ENCODE results near the gene ARPC2.

ARPC2 gene

DNA sequence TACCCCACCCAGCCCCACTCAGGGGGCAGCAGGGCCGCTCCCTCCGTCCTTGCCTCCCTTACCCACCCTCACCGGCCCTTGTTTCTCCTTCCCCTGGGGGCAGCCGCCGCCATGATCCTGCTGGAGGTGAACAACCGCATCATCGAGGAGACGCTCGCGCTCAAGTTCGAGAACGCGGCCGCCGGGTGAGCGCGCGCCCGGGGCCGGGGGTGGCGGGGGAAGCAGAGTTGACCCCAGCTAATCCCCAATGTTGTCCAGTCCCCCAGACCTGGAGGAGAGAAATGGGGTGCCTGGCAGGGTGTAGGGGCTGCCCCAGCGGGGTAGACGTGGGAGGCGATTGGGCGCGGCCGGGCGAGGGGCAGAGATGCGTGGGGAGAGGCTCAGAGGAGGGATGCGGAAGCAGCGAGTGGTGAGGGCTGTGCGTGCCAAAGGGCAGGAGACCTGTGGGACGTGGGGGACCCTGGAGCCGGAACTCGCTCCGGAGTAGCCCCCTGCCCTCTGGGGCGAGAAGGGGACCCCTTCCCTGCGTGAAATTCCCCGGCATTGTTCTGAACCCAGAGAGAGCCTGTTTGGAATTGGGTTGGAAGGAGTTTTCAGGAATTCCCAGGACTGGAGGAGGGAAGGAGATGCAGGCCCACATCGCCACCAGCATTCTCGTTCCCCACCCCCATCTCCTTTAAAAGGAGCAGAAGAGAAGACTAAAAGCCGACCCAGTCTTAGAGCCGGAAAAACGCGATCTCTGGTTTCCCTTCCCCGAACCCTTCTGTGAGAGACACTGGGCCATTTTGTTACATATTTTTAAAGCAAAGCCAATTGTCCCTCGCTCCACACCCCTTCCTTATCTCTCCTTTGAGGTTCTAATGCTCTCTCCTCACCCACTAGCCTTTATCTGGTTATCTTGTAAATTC lies 625 bp downstream of the ARPC2 start:
- DNase-seq (ENCODE audit: low read depth): peak; percentile 48

DNA sequence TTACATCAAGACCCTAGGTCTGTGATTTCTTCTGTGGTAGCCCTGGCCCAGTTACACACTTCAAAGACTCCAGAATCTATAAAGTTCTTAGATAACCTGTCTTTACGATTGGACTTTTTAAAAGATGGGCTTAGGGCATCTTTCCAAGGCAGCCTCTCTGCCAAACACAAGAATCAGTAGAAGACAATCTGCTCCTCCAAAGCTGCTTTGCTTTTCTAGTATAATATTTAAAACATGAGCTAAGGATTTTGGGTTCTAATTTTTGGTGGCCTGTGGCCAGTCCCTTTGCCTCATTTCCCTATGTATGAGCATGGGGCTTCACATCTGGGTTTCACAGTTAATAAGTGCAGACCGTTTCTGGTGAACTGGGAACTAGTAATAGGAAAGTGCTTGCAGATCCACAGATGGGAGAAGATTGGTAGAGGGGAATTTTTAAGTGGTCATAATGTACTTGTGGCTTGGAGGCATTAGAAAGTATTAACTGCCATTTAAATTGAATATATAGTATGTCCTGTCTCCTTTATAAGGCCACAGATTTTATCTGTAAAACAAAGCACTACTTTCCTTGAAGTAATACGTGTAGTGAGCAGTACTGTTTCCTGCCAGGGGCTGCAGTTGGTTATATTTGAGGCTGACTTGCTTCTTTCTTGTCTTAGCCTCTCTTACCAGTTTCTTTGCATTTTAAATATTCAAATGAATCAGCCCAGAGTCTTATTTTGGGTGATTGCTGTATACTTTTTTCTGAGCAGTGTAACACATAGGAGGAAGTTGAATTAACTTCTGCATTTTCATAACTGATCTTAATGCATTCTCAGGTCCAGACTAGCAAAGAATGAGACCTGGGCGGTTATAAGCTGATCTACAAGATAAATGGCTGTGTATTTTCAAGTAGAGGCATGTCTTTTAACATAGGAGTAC lies 1.5 kb downstream of the ARPC2 start:
- DNase-seq (ENCODE audit: low read depth): no peak

DNA sequence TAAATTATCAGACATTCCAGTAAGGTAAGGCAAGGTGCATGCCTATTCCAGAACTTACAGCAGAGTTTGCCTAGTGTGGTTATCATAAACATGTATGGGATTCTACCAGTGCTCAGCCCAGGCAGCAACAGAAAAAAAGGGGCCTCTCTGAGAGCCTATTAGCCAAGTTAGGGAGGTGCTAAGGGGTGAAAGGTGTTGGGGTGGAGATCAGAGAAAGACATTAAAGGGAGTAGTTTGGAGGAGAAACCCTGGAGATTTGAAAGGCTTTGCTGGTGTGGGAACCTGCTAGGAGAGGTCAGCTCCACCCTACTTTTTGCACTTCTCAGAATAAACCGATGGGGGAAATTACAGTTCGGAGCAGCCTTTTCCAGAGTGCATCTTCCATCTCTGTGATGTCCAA lies 2.9 kb downstream of the ARPC2 start:
- DNase-seq (ENCODE audit: low read depth): no peak

DNA sequence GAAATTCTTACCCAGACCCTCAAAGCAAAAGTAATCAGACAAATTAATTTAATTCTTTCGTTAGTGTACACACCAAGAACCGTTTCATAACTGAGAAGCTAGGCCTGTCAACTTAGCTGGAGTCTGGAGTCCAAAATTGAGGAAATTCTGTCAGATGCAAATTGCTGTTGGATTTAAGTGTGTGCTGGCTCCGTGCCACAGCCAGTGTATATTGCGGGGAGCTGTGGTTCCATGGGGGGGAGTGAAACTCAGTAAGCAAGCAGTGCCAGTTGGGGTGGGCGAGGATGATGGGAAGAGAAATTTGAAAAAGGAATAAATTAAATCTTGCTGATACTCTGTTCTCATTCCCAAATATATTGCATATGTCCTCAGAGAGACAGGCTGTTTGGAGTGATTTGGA lies 4.0 kb downstream of the ARPC2 start:
- DNase-seq (ENCODE audit: low read depth): no peak

DNA sequence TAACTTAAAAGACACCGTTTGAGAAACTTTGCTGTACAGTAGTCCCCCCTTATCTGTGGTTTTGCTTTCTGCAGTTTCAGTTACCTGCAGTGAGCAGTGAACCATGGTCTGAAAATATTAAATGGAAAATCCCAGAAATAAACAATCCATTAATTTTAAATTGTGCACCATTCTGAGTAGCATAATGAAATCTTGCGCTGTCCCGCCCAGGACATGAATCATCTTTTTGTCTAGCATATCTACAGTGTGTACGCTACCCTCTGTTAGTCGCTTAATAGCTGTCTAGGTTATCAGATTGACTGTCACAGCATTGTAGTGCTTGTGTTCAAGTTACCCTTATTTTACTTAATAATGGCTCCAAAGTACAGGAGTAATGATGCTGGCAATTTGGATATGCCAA lies 6.1 kb downstream of the ARPC2 start:
- no peak for DNase-seq (ENCODE audit: low read depth)

DNA sequence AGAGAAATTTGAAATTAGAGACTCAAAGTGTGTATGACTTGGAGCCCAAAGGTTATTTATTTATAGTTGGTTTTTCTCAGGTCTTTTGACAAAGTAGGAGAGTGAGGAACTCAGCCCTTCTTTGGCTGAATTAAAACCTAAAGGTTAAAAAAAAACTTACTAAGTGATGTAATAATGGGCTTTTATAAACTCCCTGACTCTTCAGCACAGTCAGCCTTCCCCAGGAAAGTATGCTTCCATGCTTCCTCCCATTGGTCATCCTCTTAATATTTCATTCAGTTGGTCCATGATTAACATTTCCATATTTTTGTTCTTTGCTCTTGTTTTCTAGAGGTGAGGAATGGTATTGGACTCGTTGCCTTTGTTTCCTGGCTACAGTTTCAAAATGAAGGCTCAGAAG lies 7.2 kb downstream of the ARPC2 start:
- no peak for DNase-seq (ENCODE audit: low read depth)

DNA sequence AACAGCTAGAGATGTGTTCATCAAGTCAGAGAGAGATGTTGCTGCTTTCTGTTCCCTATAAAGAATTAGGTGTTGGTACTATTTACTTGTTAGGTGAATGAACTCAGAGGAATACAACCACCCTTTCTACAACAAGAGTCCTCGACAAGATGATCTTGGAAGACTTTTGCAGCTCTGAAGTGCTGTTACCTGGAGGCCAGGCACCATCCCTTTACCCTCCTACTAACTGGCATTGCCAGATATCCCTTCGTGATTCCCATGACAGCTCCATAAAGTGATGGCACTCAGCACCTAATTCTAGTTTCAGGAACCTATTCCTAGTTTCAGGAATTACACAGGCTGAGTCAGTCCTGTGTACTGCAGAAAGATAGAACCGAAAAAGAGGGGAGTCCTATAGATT lies 9.9 kb downstream of the ARPC2 start:
- DNase-seq (ENCODE audit: low read depth): no peak

DNA sequence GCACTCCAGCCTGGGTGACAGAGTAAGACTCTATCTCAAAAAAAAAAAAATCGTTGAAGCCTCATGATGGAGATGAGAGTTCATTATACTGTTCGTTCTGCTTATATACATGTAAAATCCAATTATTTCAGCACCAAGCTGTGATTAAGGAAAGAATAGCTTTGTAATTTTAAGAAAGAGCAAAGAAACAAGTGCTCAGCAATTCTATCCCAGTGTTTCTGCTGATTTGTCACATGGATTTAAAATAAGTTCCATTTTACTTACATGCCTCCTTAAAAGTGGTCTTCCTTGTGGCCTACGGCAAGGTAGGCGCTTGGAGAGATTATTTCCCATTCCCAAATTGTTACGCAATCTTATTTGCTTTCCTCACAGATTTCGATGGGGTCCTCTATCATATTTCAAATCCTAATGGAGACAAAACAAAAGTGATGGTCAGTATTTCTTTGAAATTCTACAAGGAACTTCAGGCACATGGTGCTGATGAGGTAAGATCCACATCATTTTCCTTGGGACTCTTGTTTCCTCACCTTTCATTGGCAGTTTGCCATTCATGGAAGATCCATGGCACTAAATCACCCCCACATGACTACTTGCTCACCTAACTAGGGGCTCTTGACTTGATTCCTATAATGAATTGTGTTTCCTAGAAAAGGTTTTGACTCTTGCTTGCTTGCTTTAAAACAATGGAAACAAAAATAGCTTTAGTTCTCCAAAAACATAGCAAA lies 11.5 kb downstream of the ARPC2 start:
- DNase-seq (ENCODE audit: low read depth): no peak

DNA sequence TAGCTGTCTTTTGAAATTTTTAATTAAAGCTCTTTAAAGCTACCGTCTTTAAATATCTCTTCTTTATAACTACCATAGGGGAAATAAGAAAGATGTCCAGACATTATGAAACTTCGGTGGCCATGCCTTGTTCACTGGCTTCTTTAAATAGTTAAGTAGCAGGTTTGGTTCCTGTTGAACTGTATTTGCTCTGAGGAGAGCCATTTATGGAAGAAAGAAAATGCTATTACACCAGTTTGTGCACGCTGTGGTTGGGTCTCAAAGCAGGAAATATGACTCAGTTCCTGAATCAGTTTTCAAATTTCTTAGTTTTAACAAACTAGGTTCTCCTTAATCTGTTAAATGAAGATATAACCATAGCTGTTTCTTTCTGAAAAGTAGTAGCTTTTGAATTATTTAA lies 12.2 kb downstream of the ARPC2 start:
- peak; percentile 28 for DNase-seq (ENCODE audit: low read depth)

DNA sequence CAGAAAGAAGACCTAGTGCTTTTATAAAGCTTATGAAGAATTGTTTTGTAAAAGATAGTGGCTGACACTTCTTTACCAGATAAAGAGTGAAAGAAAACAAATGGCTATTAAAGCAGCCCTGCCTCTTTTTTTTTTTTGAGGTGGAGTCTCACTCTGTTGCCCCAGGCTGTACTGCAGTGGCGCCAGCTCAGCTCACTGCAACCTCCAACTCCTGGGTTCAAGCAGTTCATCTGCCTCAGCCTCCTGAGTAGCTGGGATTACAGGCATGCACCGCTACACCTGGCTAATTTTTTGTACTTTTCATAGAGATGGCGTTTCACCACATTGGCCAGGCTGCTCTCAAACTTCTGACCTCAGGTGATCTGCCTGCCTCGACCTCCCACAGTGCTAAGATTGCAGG lies 12.9 kb downstream of the ARPC2 start:
- DNase-seq (ENCODE audit: low read depth): no peak

DNA sequence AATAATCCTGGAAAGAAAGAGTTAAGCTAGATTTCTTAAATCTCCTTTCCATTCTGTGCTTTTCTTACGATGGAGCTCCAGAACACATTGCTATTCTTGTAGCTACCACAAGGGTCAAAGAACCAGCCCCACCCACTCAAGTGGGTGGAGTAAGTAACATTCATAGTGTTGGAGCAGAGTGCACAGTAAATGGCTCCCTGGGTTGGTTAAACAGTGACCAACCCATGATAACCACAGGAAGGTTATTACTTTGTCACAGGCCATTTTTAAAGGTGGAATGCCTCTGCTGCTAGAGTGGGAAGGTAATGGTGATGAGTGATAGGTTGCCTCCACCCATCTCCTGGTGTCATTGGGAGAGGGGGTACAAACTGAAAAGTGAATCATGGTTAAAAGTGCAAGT lies 13.9 kb downstream of the ARPC2 start:
- no peak for DNase-seq (ENCODE audit: low read depth)

DNA sequence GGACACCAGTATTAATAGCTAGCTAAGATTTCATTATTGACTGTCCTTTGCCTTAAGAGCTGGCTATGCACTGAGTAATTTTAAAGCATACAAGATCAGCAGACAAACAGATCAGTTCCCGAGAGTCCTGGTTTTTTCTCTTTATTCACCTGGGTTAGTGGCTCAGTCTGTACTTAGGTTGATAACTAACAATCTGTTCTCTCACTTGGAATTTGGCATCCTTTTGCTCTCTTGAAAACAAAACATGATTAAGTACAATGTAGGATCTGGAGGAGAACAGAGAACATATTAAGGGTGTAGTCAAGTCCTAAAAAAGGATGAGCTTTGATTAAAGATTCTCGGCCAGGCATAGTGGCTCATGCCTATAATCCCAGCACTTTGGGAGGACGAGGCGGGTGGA lies 16.6 kb downstream of the ARPC2 start:
- DNase-seq (ENCODE audit: low read depth): no peak

DNA sequence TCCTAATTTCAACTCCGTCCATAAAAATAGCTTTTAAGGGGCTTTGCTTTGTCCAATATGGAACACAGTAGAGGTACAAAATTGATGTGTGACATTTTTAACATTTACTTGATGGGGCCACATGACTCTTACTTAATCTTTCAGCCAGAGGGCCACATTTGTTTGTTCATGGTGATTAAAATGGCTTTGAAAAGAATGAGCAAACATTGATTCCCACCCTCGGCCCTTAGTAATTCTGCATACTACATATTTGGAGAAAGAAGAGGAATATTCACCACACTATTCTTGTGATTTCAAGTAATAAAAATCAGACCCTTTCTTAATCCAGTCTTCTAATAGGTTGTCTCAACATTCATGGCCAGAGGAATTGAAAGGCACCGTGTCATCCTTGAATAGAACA lies 17.5 kb downstream of the ARPC2 start:
- no peak for DNase-seq (ENCODE audit: low read depth)

DNA sequence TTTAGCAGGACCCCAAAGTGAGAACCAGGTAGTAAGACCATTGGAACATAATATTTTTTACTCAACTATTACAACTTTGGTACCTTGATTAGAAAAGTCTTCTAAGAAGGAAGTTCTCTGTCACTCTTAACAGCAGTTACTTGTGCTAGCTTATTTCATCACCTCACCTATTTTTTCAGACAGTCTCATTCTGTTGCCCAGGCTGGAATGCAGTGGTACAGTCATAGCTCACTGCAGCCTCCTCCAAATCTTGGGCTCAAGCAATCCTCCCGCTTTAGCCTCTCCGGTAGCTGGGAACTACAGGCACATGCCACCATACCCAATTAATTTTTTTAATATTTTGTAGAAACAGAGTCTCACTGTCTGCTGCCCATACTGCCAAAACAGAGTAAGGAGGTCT lies 18.0 kb downstream of the ARPC2 start:
- DNase-seq (ENCODE audit: low read depth): no peak

DNA sequence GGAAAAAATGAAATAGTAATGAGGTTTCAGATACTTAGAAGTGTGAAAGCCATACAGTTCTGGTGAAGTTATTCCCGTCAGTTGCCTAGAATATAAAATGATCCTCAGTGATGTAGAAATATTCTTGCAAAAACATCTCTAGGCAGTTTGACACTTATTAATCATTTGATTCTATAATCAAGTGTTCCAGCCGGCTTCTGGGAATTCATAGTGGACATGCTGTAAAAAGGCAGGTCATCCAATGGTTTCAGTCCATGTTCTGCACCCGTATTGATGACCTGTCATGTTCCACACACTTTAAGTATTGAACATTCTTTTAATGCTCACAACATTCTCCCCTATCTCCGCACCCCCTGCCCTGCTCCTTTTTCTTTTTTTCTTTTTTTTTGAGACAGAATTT lies 19.8 kb downstream of the ARPC2 start:
- DNase-seq (ENCODE audit: low read depth): no peak

DNA sequence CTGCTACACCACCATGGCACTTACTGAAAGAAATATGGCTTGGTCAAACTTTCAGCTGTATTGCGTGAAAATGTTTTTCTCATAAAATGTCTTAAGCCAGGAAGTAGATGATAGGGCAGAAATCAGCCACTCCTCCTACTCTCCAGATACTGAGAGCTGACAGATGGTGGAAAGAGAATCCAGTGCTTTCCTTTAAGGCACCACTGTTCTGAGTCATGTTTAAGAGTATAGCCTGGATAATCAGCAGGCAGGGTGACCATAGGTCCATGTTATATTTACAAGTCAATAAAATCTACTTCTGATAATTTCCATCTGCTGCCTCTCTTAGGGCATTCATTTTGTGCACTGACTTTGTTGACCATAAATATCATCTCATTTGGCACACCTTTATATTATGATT lies 21.9 kb downstream of the ARPC2 start:
- DNase-seq (ENCODE audit: low read depth): no peak

DNA sequence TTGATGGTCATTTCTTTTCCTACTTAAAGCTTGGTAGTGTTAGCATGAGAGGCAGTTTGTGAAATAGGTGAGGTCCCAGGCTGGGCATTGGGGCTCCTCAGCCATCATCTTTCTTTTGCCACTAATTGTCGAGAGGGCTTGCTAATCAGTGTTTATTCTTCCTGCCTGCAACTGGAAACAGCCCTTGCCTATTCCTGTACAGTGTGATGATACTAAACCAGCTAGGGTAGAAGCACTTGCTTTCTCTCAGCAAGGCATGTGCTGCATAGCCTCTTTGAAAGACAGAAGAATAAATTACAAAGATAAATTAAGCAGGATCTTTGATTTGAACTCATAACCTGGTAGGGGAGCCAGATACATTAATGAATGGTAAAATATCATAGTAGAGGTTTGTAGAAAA lies 27.2 kb downstream of the ARPC2 start:
- no peak for DNase-seq (ENCODE audit: low read depth)

DNA sequence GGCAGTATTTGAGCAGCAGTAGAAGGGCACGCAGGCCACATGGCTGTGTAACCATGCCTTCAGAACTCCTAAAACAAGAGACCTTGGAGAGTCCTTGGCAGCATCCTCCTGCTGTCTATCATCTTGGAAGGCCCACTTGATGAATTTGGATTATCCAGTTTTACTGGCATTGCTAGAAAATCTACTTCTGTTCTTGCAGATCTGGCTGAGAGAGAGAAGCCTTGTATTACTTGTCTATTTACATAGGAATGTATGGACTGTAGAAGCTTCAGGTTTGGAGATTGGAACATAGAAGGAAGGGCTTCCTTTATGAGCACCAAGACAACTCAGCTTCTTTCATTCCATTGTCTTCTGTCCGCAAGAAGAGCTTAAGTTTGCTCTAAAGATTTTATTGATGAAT lies 27.7 kb downstream of the ARPC2 start:
- DNase-seq (ENCODE audit: low read depth): no peak

DNA sequence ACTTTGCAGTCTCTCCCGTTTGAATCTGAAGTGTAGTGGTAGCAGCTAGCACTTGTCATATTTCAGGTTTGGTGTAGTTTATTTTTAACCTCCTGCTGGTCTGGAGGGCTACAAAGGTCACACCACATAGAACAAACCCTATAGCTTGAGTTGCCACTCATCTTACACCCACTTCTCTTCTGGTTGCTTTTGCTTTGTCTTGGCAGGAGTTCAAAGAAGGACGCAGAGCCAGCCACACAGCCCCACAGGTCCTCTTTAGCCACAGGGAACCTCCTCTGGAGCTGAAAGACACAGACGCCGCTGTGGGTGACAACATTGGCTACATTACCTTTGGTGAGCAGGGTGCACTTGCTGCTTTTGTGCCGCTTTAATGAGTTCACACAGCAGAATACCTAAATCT lies 28.2 kb downstream of the ARPC2 start:
- no peak for DNase-seq (ENCODE audit: low read depth)

DNA sequence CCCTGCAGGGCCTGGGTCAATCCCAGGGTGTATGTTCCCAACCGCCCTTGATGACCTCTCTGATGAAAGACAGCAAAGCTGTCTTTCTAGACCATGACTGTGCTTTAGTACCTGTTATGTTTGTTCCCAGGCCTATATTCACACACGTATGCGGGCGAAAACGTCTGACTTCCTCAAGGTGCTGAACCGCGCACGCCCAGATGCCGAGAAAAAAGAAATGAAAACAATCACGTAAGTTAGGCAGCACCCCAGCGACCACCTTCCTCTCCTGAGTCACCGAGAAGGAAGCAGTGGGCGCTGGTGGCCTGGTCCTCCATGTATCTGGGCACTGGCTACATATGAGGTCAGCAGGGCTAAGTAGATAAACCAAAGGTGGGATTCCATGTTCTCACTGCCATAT lies 32.7 kb downstream of the ARPC2 start:
- no peak for DNase-seq (ENCODE audit: low read depth)

DNA sequence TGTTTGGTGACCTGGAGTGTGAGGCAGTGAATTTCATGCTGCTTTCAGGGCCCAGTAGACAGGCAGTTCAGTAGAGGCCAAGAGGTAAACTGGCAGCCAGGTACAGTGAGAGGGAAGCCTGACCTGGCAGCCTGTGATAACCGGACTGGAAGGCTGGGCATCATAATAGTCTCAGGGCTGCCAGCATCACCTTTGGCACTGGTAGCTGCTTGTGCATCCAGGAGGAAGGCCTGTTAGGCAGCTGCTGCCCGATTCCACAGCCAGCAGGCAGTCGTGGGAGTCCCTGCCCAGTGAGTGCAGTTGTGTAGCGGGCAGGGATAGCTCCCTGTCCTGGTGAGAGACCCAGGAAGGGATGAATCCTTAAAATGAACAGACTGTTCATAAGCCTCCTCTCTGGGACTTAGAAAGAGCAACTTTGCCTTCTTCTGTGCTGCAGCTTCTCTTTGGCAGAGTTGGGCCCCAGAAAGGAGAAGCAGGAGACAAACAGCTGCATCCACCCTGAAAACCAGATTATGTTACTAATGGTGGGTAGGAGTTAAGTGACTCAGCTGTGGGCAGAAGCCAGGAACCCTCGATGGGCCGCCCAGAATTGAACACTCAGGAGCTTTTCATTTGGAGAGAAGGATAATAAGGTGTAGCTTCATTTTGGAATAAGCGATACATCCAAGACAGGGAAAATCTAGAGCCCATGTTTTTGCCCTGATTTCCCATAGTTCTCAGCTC lies 35.7 kb downstream of the ARPC2 start:
- DNase-seq (ENCODE audit: low read depth): no peak

DNA sequence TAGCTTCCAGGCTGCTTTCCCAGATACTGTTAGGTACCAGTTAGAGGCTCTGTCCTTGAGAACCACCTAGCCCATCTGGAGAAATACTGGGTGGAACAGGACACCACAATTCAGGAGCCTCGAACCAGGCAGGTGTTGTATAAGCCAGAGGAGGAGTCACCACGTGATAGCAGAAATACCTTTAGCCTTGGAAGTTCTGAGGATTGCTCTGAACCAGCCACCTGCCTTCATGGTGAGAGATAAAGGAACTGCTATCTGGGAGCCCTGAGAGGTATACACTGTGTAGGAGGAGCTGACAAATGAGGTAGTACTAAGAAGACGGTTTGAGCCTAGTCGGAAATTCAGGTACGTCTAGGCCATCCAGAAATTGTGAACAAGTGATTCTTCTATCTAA lies 36.2 kb downstream of the ARPC2 start:
- no peak for DNase-seq (ENCODE audit: low read depth)
